Activated T-cell treated with anti-CD3 and anti-CD28 coated beads, Interleukin-2, amount 50 U/mL, for 24 hours (primary cell): ENCODE measurements around the gene STRBP.

Experiments
- DNase-seq: peaks from one replicate; pipeline ENCODE4 v3.0.0-alpha.2; 2020
- H3K27ac Mint-ChIP-seq: 2 replicates; pipeline ENCODE4 v1.8.0; 2020; ENCODE audit warnings: mild to moderate bottlenecking, mixed read lengths
- H3K27me3 Mint-ChIP-seq: 2 replicates; pipeline ENCODE4 v1.8.0; 2020; ENCODE audit warnings: mixed read lengths
- H3K36me3 Mint-ChIP-seq: 2 replicates; pipeline ENCODE4 v1.8.0; 2020; ENCODE audit warnings: low read depth, mixed read lengths
- H3K4me1 Mint-ChIP-seq: 2 replicates; pipeline ENCODE4 v1.8.0; 2020; ENCODE audit warnings: low read depth, mixed read lengths
- H3K4me3 Mint-ChIP-seq: 2 replicates; pipeline ENCODE4 v1.8.0; 2020; ENCODE audit warnings: mild to moderate bottlenecking, moderate library complexity, mixed read lengths
- H3K9me3 Mint-ChIP-seq: 2 replicates; pipeline ENCODE4 v1.8.0; 2020; ENCODE audit warnings: mixed read lengths

The STRBP gene

GRCh38 chr9:123089040-123089439 lies 179.3 kb downstream of the STRBP start:
- peak overlapping the region; percentile 10 for H3K27ac Mint-ChIP-seq
- no peaks in the 10 kb centered on the region for H3K9me3 Mint-ChIP-seq
- peaks cover 2% of the 10 kb centered on the region for H3K4me1 Mint-ChIP-seq
- peaks cover 86% of the 10 kb centered on the region for H3K36me3 Mint-ChIP-seq
- no peaks in the 10 kb centered on the region for H3K27me3 Mint-ChIP-seq
- DNase-seq: no peak
- no peak overlapping the region for H3K4me3 Mint-ChIP-seq

- no peaks in the 10 kb centered on the region for H3K4me1 Mint-ChIP-seq
- no peaks in the 10 kb centered on the region for H3K9me3 Mint-ChIP-seq
- H3K4me3 Mint-ChIP-seq: no peak overlapping the region
- H3K27me3 Mint-ChIP-seq: no peaks in the 10 kb centered on the region
- H3K36me3 Mint-ChIP-seq: peaks cover 84% of the 10 kb centered on the region
- DNase-seq: no peak
- H3K27ac Mint-ChIP-seq: no peak overlapping the region
These were observed 181.0 kb downstream of the STRBP start for GRCh38 chr9:123087359-123087888.

- H3K36me3 Mint-ChIP-seq: peaks cover 82% of the 10 kb centered on the region
- H3K27ac Mint-ChIP-seq: no peak overlapping the region
- no peaks in the 10 kb centered on the region for H3K27me3 Mint-ChIP-seq
- no peak for DNase-seq
- no peaks in the 10 kb centered on the region for H3K9me3 Mint-ChIP-seq
- H3K4me3 Mint-ChIP-seq: no peak overlapping the region
- no peaks in the 10 kb centered on the region for H3K4me1 Mint-ChIP-seq
These were observed 182.5 kb downstream of the STRBP start for GRCh38 chr9:123085916-123086315.

- Mint-ChIP-seq H3K4me1 (no peaks in the 10 kb centered on the region), H3K27me3 (no peaks in the 10 kb centered on the region), H3K36me3 (peaks cover 81% of the 10 kb centered on the region), H3K4me3 (no peak overlapping the region), H3K9me3 (no peaks in the 10 kb centered on the region), H3K27ac (no peak overlapping the region)
- DNase-seq: no peak
These were observed 184.1 kb downstream of the STRBP start for GRCh38 chr9:123084256-123084655.

GRCh38 chr9:123083680-123084079 lies 184.7 kb downstream of the STRBP start:
- H3K27me3 Mint-ChIP-seq: no peaks in the 10 kb centered on the region
- no peaks in the 10 kb centered on the region for H3K4me1 Mint-ChIP-seq
- peaks cover 81% of the 10 kb centered on the region for H3K36me3 Mint-ChIP-seq
- H3K4me3 Mint-ChIP-seq: no peak overlapping the region
- no peak overlapping the region for H3K27ac Mint-ChIP-seq
- DNase-seq: no peak
- no peaks in the 10 kb centered on the region for H3K9me3 Mint-ChIP-seq

GRCh38 chr9:123081824-123082223 lies 186.6 kb downstream of the STRBP start:
- H3K27ac Mint-ChIP-seq: no peak overlapping the region
- no peak for DNase-seq
- no peaks in the 10 kb centered on the region for H3K4me1 Mint-ChIP-seq
- no peaks in the 10 kb centered on the region for H3K9me3 Mint-ChIP-seq
- no peaks in the 10 kb centered on the region for H3K27me3 Mint-ChIP-seq
- H3K36me3 Mint-ChIP-seq: peaks cover 86% of the 10 kb centered on the region
- H3K4me3 Mint-ChIP-seq: no peak overlapping the region

- H3K4me1 Mint-ChIP-seq: no peaks in the 10 kb centered on the region
- no peaks in the 10 kb centered on the region for H3K27me3 Mint-ChIP-seq
- no peak for DNase-seq
- no peak overlapping the region for H3K27ac Mint-ChIP-seq
- peaks cover 89% of the 10 kb centered on the region for H3K36me3 Mint-ChIP-seq
- no peak overlapping the region for H3K4me3 Mint-ChIP-seq
- H3K9me3 Mint-ChIP-seq: no peaks in the 10 kb centered on the region
These were observed 187.9 kb downstream of the STRBP start for GRCh38 chr9:123080444-123080843.

- no peaks in the 10 kb centered on the region for H3K27me3 Mint-ChIP-seq
- H3K9me3 Mint-ChIP-seq: no peaks in the 10 kb centered on the region
- peaks cover 11% of the 10 kb centered on the region for H3K4me1 Mint-ChIP-seq
- no peak for DNase-seq
- no peak overlapping the region for H3K4me3 Mint-ChIP-seq
- H3K36me3 Mint-ChIP-seq: peaks cover 81% of the 10 kb centered on the region
- H3K27ac Mint-ChIP-seq: no peak overlapping the region
These were observed 193.8 kb downstream of the STRBP start for GRCh38 chr9:123074628-123075027.

- H3K4me3 Mint-ChIP-seq: no peak overlapping the region
- H3K27me3 Mint-ChIP-seq: no peaks in the 10 kb centered on the region
- H3K27ac Mint-ChIP-seq: no peak overlapping the region
- DNase-seq: no peak
- H3K9me3 Mint-ChIP-seq: no peaks in the 10 kb centered on the region
- H3K36me3 Mint-ChIP-seq: peaks cover 78% of the 10 kb centered on the region
- H3K4me1 Mint-ChIP-seq: peaks cover 11% of the 10 kb centered on the region
These were observed 194.4 kb downstream of the STRBP start for GRCh38 chr9:123073991-123074422.

GRCh38 chr9:123073441-123073840 lies 194.9 kb downstream of the STRBP start:
- Mint-ChIP-seq H3K36me3 (peaks cover 75% of the 10 kb centered on the region), H3K27ac (peak overlapping the region; percentile 6), H3K4me3 (no peak overlapping the region), H3K9me3 (no peaks in the 10 kb centered on the region), H3K4me1 (peaks cover 12% of the 10 kb centered on the region), H3K27me3 (no peaks in the 10 kb centered on the region)
- DNase-seq: no peak

GRCh38 chr9:123072407-123072995 lies 195.9 kb downstream of the STRBP start:
- no peak overlapping the region for H3K27ac Mint-ChIP-seq
- H3K27me3 Mint-ChIP-seq: no peaks in the 10 kb centered on the region
- peaks cover 12% of the 10 kb centered on the region for H3K4me1 Mint-ChIP-seq
- peaks cover 68% of the 10 kb centered on the region for H3K36me3 Mint-ChIP-seq
- no peaks in the 10 kb centered on the region for H3K9me3 Mint-ChIP-seq
- H3K4me3 Mint-ChIP-seq: no peak overlapping the region
- DNase-seq: no peak
